COR-L47 (cell line): ENCODE results near the gene TFR2.

Experiments
- DNase-seq: peaks from one replicate; lab custom pipeline; 2025; lab: John Stamatoyannopoulos, UW

The TFR2 gene

DNA sequence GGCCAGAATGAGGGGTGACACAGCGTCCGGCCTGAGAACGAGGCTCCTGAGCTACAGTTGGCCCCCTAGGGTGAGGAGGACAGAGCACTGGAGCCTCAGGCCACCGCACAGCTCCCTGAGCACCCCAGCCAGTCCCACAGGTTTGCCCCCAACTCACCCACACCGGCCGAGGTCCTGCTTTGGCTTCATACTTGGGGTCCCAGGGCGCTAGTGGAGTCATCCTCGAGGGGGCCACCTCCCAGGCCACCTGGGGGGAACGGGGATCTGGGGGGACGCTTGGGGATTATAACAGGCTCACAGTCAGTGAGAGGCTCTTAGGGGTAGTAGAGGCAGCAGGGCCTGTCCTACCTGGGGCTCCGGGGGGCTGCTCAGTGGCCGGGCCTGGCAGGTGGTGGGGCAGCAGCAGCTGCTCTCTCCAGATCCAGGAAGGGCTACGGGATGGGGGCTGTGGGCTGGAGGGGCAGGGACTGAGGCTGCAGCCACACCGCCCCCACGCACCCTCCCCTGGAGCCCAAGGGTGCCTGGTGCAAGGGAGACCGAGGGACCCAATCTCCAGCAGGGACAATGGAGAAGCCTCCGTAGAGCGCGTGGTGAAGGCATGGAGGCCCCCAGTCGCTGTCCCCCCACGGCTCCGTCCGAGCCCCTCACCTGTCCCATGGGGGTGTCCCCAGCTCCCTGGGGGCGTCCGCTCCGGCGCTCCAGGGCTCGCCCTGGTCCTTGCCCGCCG is 68.2 kb downstream of the TFR2 start:
- DNase-seq, result no peak

DNA sequence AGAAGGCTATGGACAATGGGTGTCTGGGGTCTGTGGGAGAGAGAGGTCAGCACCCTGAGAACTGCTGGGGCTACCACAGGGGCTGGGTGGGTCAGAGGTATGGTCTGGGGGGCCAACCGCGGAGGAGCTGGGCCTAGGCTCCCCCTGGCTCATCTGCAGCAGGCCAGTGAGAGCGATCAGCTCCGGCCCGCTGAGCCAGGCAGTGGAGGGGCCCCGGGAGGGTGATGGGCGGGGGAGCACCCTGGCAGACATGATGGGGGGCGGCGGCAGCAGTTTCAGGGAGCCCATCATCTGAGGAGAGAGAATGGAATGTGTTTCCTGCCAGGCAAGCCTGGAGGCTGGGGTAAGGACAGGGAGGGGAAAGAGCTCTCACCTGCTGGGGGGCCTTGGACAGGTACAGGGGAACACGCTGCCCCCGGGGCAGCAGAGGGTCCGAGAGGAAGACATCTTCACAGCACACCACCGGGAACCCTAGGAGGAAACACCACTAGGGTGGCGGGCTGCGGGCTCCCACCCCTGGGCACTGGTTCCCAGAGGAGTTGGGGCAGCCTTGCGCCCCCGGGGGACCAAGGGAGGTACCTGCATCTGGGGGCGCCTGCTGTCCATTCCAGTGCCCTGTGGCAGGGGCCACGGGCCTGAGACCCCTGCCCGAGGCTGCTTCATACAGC is 68.9 kb downstream of the TFR2 start:
- no peak for DNase-seq

DNA sequence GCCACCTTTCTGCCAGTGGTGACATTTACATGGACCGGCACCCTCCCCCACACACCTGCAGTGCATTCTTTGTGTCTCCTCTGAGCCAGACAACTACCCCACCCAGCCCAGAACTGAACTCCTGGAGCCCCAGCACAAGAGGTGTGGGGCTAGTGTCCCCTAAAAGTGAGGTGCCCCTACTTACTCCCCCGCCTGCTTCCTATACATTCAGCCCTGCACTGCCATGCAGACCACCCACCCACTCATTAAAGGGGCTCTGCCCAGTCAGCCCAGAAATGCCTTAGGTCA is 69.6 kb downstream of the TFR2 start:
- no peak for DNase-seq

DNA sequence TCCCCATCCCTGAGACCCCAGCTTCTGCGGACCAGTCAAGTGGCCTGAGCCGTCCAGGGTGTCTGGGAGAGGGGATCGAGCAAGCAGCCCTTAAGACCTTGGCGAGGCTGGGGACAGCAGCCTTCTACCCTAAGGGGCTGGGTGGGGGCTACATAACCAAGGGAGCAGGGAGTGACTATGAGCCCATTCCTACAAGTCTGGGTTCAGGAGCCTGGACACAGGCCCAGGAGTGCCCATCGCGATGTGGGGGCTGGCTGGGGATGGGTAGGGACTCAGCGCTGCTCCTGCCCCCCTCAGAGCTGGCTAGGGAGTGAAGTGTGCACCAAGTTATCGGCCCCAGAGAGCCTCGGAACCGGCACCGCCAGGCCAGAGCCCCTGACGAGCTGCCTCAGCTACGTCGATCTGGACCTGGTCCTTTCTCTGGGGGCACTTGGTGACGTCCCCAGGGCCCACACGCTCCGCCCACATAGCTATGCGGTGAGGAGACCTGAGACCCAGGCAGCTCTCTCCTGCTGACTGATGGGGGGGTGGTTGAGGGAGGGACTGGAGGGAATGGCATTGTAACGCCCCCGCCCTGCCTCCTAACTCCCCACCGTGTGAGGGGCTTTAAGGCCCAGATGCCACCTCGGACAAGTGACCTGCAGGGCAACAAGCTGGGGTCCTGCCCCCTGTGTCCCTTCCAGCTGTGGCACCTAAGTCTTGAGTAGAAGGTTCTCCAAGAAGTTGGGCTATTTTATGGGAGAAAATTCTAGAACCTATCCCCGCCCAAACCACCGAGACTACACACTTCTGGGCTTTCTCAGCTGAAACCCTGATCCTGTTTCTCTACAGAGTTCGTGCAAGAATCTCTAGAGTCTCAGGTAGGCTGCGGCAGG is 70.2 kb downstream of the TFR2 start:
- no peak for DNase-seq
